A549 treated with CpdA at 1 μM for 4 hours (cell line): ENCODE results near the gene HIGD2B. TPM values are rescaled to one million over a fixed set of nuclear protein-coding genes. Genes with fewer than 3 reads are reported as not detected.

Experiments used
- total RNA-seq: library from RNA; stranded (reverse); fragments of 200-300 nt; extraction: Qiagen RNA extraction; gene quantifications from 5 replicates; pipeline ENCODE4 v1.2.3, GENCODE V29; 2022; ENCODE audit warnings: low read depth

Gene HIGD2B
- total RNA-seq, result not detected in 5 replicates

GRCh38 chr15:72685925-72686794 lies at the start of gene HIGD2B, which contains the start of gene BBS4:
Gene HIGD2B, minus strand, starts transcription at chr15:72686182. Its CDS starts 9,808 bp downstream, at chr15:72676374.
Gene BBS4, plus strand, starts transcription at chr15:72686207. Its CDS starts 21 bp downstream, at chr15:72686228.

GRCh38 chr15:72654397-72654796 lies 31.6 kb downstream of the HIGD2B start, which contains the start of gene GOLGA6B:
Gene GOLGA6B, plus strand, starts transcription at chr15:72654697. Its CDS starts 41 bp downstream, at chr15:72654738.

Other genes with a start within 250 kb of the HIGD2B start
- 60.2 to 82.0 TPM (median 72.3 TPM) in 5 replicates for gene ARIH1, start 211.9 kb downstream of the HIGD2B start, total RNA-seq
- gene GOLGA6B, start 31.5 kb downstream of the HIGD2B start, total RNA-seq, result not detected in 5 replicates
- 17.6 to 24.0 TPM (median 18.2 TPM) in 5 replicates for gene BBS4, start within 50 bp of the HIGD2B start, total RNA-seq
- gene ADPGK, start 97.6 kb upstream of the HIGD2B start, total RNA-seq, result 75.9 to 81.9 TPM (median 79.5 TPM) in 5 replicates